Endothelial cell of umbilical vein (primary cell): ENCODE results near the gene DTX2. TPM values are rescaled to one million over a fixed set of nuclear protein-coding genes. Genes with fewer than 3 reads are reported as not detected.

Source experiments
- BruUV-seq: library from RNA; stranded (reverse); fragments of 400-500 nt; replicated peaks from 2 replicates; lab custom pipeline; 2021; lab: Mats Ljungman, UMichigan
- CTCF ChIA-PET: fragments of 300-600, 350-600 bp; sonication (Branson Sonifier 250); formaldehyde crosslinking; loops from one replicate; lab custom pipeline; 2021; ENCODE audit warnings: antibody characterized with exemption, inconsistent platforms; lab: Charles Lee
- POLR2A ChIA-PET: fragments of 300-600, 350-600 bp; sonication (Branson Sonifier 250); formaldehyde crosslinking; loops from one replicate; lab custom pipeline; 2021; ENCODE audit warnings: antibody characterized with exemption, inconsistent platforms; lab: Charles Lee
- DNase-seq: peaks from one replicate; pipeline ENCODE4 v3.0.0-alpha.2; 2011; ENCODE audit warnings: low read depth, low spot score
- FAIRE-seq: peaks from 2 replicates; lab custom pipeline; 2011; peaks lifted over from hg19 to GRCh38; lab: Jason Lieb, UNC
- H2AFZ ChIP-seq: 2 replicates; pipeline ENCODE4 v1.6.0; 2012; ENCODE audit warnings: low read depth, low read length, control low read depth, inconsistent platforms
- H3K27ac ChIP-seq: 2 replicates; pipeline ENCODE4 v1.5.1; 2011; ENCODE audit warnings: low read depth, mild to moderate bottlenecking, control low read depth, low read length, moderate library complexity; ENCODE audit not compliant: insufficient read depth
- H3K27me3 ChIP-seq, 2 experiments: 2 replicates each; pipeline versions ENCODE4 v1.6.0 to v1.6.1; 2011; ENCODE audit warnings: low read length in 2 of 2, mixed read lengths in 1 of 2; ENCODE audit not compliant: control insufficient read depth in 2 of 2, insufficient read depth in 2 of 2
- H3K36me3 ChIP-seq, 2 experiments: 2 replicates in 1 of 2; 3 replicates in 1 of 2; pipeline ENCODE4 v1.5.1; 2011; ENCODE audit warnings: low read length in 2 of 2, mild to moderate bottlenecking in 1 of 2, moderate library complexity in 1 of 2; ENCODE audit not compliant: control insufficient read depth in 2 of 2, insufficient read depth in 2 of 2; ENCODE audit errors: extremely low read depth in 1 of 2
- H3K4me1 ChIP-seq: 3 replicates; pipeline ENCODE4 v1.5.1; 2011; ENCODE audit warnings: mild to moderate bottlenecking, low read length; ENCODE audit not compliant: control insufficient read depth, insufficient read depth; ENCODE audit errors: extremely low read depth
- H3K4me2 ChIP-seq: 2 replicates; pipeline ENCODE4 v1.6.1; 2011; ENCODE audit warnings: low read length, control low read depth, mixed read lengths; ENCODE audit not compliant: insufficient read depth
- H3K4me3 ChIP-seq, 3 experiments: fragments of 200-600 bp in 1 of 3; sonication (generic), shearing (Covaris generic) in 1 of 3; replicated peaks in 1 of 3; 2 replicates each; pipeline ENCODE4 v1.5.1; 2011 to 2016; ENCODE audit warnings: control low read depth in 3 of 3, low read length in 3 of 3, mild to moderate bottlenecking in 2 of 3, inconsistent platforms in 1 of 3, low read depth in 1 of 3, moderate library complexity in 1 of 3; ENCODE audit not compliant: insufficient read depth in 1 of 3
- H3K79me2 ChIP-seq: 2 replicates; pipeline ENCODE4 v1.6.0; 2012; ENCODE audit warnings: low read length, inconsistent platforms; ENCODE audit not compliant: control insufficient read depth, insufficient read depth
- H3K9ac ChIP-seq: replicated peaks from 2 replicates; pipeline ENCODE3; 2011; ENCODE audit warnings: low read length, control low read depth; ENCODE audit not compliant: insufficient read depth; ENCODE audit errors: extremely low read depth
- H3K9me1 ChIP-seq: replicated peaks from 3 replicates; pipeline ENCODE4 v1.6.0; 2011; ENCODE audit warnings: mild to moderate bottlenecking, low read length; ENCODE audit not compliant: control insufficient read depth, insufficient read depth; ENCODE audit errors: extremely low read depth
- H3K9me3 ChIP-seq: replicated peaks from 2 replicates; pipeline ENCODE4 v1.5.1; 2012; ENCODE audit warnings: low read length, inconsistent platforms; ENCODE audit not compliant: control insufficient read depth, insufficient read depth
- H4K20me1 ChIP-seq: replicated peaks from 2 replicates; pipeline ENCODE3; 2011; ENCODE audit warnings: mild to moderate bottlenecking, low read length; ENCODE audit not compliant: control insufficient read depth, insufficient read depth; ENCODE audit errors: extremely low read depth
- EZH2 ChIP-seq: IDR thresholded peaks from 2 replicates; pipeline ENCODE4 v1.6.1; 2012; ENCODE audit warnings: borderline replicate concordance, low read depth, mild to moderate bottlenecking, moderate library complexity, low read length, inconsistent platforms; ENCODE audit not compliant: severe bottlenecking
- FOS ChIP-seq: IDR thresholded peaks from 2 replicates; pipeline ENCODE4 v1.6.1; 2011; ENCODE audit warnings: mild to moderate bottlenecking, low read length, moderate library complexity, borderline replicate concordance; ENCODE audit not compliant: insufficient read depth
- GATA2 ChIP-seq: IDR thresholded peaks from 2 replicates; pipeline ENCODE4 v1.7.0; 2011; ENCODE audit warnings: low read depth, mild to moderate bottlenecking, moderate library complexity, mixed read lengths, low read length; ENCODE audit not compliant: insufficient read length, insufficient read depth
- JUN ChIP-seq: IDR thresholded peaks from 2 replicates; pipeline ENCODE4 v1.6.1; 2011; ENCODE audit warnings: borderline replicate concordance, low read depth; ENCODE audit not compliant: insufficient read length, insufficient read depth
- MYC ChIP-seq: IDR thresholded peaks from one replicate; pipeline ENCODE4 v1.6.1; 2011; ENCODE audit warnings: mild to moderate bottlenecking, low read depth, low read length
- POLR2A ChIP-seq: IDR thresholded peaks from 2 replicates; pipeline ENCODE4 v1.6.1; 2012; ENCODE audit warnings: low read depth, mild to moderate bottlenecking, control low read depth, low read length
- POLR2AphosphoS5 ChIP-seq: IDR thresholded peaks from 2 replicates; pipeline ENCODE4 v1.6.1; 2012; ENCODE audit warnings: low read depth, mild to moderate bottlenecking, control low read depth, low read length, moderate library complexity; ENCODE audit not compliant: insufficient read depth
- dilution Hi-C: fragments of 300-500 bp; cut with MboI; formaldehyde crosslinking; loops from one replicate; pipeline ENCODE4 v1.15.0; 2019; ENCODE audit warnings: low sequenced_read_pairs; ENCODE audit not compliant: extremely low pct_ligation_motif_present
- intact Hi-C: fragments of 100-400 bp; cut with micrococcal nuclease; formaldehyde crosslinking; loops from one replicate; pipeline ENCODE4 v1.10.0; 2022
- polyA plus RNA-seq, 4 experiments: library from polyadenylated mRNA; depleted of rRNA in 3 of 4; stranded (reverse) in 3 of 4; unstranded in 1 of 4; fragments of >200 nt; gene quantifications; 2 replicates each; pipeline versions ENCODE4 v1.2.1 to v1.2.3, GENCODE V29; 2011 to 2012; ENCODE audit warnings: missing spikeins in 1 of 4
- total RNA-seq: library from RNA; stranded (reverse); gene quantifications from 2 replicates; pipeline ENCODE4 v1.2.3, GENCODE V29; 2021
- TF ChIP-seq, protein P1 (sequence below), 2 donors: IDR thresholded peaks; 1 replicate in 1 of 2; 2 replicates in 1 of 2; pipeline ENCODE4 v1.5.1; 2011; ENCODE audit warnings: low read length in 2 of 2, mild to moderate bottlenecking in 2 of 2, moderate library complexity in 2 of 2, control low read depth in 1 of 2, inconsistent platforms in 1 of 2, low read depth in 1 of 2; ENCODE audit not compliant: insufficient read depth in 1 of 2; ENCODE audit errors: extremely low read depth in 1 of 2
- TF ChIP-seq, protein P2 (sequence below): IDR thresholded peaks from 2 replicates; pipeline ENCODE4 v1.6.1; 2011; ENCODE audit not compliant: insufficient read depth, insufficient read length

The DTX2 gene
- total and polyA plus RNA-seq, 2 donors (not counting 3 experiments of a cell fraction or from before 2014, with no cell fraction given) = 8.5 to 17.1 TPM

DNA sequence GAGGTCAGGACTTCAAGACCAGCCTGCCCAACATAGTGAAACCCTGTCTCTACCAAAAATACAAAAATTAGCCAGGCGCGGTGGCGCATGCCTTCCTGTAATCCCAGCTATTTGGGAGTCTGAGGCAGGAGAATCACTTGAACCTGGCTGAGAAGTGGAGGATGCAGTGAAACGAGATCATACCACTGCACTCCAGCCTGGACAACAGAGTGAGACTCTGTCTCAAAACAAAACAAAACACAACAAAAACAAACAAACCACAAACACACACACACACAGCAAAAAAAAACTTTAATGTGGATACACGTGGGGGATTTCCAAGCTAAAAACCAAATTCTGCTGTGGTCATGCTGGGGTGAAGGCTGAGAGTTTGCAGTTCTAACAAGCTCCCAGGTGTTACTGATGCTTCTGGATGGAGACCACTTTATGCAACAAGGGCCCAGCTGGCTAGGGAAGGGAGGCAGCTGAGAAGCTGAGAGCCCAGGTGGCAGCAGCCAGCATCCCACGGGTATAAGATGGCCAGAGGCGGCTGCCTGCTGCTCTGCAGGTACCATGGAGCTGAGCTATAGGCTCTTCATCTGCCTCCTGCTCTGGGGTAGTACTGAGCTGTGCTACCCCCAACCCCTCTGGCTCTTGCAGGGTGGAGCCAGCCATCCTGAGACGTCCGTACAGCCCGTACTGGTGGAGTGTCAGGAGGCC is 36.9 kb upstream of the DTX2 start, which contains the start of gene ZP3:
Gene ZP3, plus strand, starts transcription at position 538 of the 699 bp plus-strand sequence. Its CDS starts 15 bp downstream, at position 553.
- no peak within 1 kb of the TSS for H3K4me2 ChIP-seq
- POLR2A ChIA-PET = interaction anchor here (0.9 kb wide), 1 partner anchor 13 kb away, joined by 3 read pairs; no protein-coding TSS in a partner anchor
- FAIRE-seq = no peak

More for the DNA sequence above, 36.9 kb upstream of the DTX2 start, which contains the start of gene ZP3:
- DNase-seq = no peak
- Histone ChIP-seq H3K79me2 (no peaks in the 10 kb centered on the region), H3K9me1 (no peaks in the 10 kb centered on the region), H3K9ac (no peak within 1 kb of the TSS), H3K27me3 (peaks cover 0 to 3% of the 10 kb centered on the region in 2 experiments), H3K4me3 (no peak within 1 kb of the TSS), H4K20me1 (no peaks in the 10 kb centered on the region), H3K27ac (no peak within 1 kb of the TSS), H3K4me1 (peaks cover 9% of the 10 kb centered on the region), H2AFZ (no peak within 1 kb of the TSS), H3K36me3 (no peaks in the 10 kb centered on the region), H3K9me3 (no peaks in the 10 kb centered on the region)
- intact Hi-C loops (no loop called here), dilution Hi-C loops (no loop called here)
- CTCF ChIA-PET = interaction anchor here (0.7 kb wide), 1 partner anchor 162 kb away, joined by 3 read pairs; no protein-coding TSS in a partner anchor
- BruUV-seq = no TSS peak
- TF ChIP-seq JUN (no peak), POLR2A (no peak), EZH2 (no peak), GATA2 (no peak), FOS (no peak), POLR2AphosphoS5 (no peak), MYC (no peak)
- TF ChIP-seq, protein P1, sequence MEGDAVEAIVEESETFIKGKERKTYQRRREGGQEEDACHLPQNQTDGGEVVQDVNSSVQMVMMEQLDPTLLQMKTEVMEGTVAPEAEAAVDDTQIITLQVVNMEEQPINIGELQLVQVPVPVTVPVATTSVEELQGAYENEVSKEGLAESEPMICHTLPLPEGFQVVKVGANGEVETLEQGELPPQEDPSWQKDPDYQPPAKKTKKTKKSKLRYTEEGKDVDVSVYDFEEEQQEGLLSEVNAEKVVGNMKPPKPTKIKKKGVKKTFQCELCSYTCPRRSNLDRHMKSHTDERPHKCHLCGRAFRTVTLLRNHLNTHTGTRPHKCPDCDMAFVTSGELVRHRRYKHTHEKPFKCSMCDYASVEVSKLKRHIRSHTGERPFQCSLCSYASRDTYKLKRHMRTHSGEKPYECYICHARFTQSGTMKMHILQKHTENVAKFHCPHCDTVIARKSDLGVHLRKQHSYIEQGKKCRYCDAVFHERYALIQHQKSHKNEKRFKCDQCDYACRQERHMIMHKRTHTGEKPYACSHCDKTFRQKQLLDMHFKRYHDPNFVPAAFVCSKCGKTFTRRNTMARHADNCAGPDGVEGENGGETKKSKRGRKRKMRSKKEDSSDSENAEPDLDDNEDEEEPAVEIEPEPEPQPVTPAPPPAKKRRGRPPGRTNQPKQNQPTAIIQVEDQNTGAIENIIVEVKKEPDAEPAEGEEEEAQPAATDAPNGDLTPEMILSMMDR (IDR thresholded peaks at IDR 0.05; ENCODE audit: extremely low read depth in 1 of 2, insufficient read depth in 1 of 2, low read depth in 1 of 2, low read length in 2 of 2) = no peak
- TF ChIP-seq, protein P2, sequence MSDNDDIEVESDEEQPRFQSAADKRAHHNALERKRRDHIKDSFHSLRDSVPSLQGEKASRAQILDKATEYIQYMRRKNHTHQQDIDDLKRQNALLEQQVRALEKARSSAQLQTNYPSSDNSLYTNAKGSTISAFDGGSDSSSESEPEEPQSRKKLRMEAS = no peak
